ENCODE results near the gene ENPP6. TPM values are rescaled to one million over a fixed set of nuclear protein-coding genes. Genes with fewer than 3 reads are reported as not detected.
"Not testable (repeated sequence)": the region's sequence is repeated elsewhere in the genome, so short reads cannot be mapped to it uniquely, and the experiment has no call there.

ENPP6 gene
- total RNA-seq, 1 experiment from 2014 or later: not detected

GRCh38 chr4:184142121-184143000 is 75.3 kb downstream of the ENPP6 start:
- Histone ChIP-seq H3K36me3 (ENCODE audit: insufficient read depth, low read length, poor library complexity, severe bottlenecking) (no peaks in the 10 kb centered on the region), H3K4me3 (ENCODE audit: low read depth, low read length, poor library complexity, severe bottlenecking) (no peak overlapping the region), H3K4me1 (ENCODE audit: insufficient read depth, low read length, poor library complexity, severe bottlenecking) (peaks cover 3% of the 10 kb centered on the region), H3K9me3 (ENCODE audit: low read depth, low read length, poor library complexity, severe bottlenecking) (peaks cover 4% of the 10 kb centered on the region), H3K27ac (ENCODE audit: low read depth, low read length, poor library complexity, severe bottlenecking) (no peak overlapping the region), H3K27me3 (replicated peaks; ENCODE audit: insufficient read depth, low read depth, low read length, poor library complexity) (no peaks in the 10 kb centered on the region)
- intact Hi-C loops (cut with micrococcal nuclease; ENCODE audit: unreplicated experiment): no loop called here
- ChIA-PET POLR2A (ENCODE audit: low non-redundant PET) (no interaction called here), CTCF (no interaction called here)
- no TSS peak for BruUV-seq (replicated peaks)
- DNase-seq (ENCODE audit: low spot score): no peak
- TF ChIP-seq, protein P1, sequence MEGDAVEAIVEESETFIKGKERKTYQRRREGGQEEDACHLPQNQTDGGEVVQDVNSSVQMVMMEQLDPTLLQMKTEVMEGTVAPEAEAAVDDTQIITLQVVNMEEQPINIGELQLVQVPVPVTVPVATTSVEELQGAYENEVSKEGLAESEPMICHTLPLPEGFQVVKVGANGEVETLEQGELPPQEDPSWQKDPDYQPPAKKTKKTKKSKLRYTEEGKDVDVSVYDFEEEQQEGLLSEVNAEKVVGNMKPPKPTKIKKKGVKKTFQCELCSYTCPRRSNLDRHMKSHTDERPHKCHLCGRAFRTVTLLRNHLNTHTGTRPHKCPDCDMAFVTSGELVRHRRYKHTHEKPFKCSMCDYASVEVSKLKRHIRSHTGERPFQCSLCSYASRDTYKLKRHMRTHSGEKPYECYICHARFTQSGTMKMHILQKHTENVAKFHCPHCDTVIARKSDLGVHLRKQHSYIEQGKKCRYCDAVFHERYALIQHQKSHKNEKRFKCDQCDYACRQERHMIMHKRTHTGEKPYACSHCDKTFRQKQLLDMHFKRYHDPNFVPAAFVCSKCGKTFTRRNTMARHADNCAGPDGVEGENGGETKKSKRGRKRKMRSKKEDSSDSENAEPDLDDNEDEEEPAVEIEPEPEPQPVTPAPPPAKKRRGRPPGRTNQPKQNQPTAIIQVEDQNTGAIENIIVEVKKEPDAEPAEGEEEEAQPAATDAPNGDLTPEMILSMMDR (conservative IDR thresholded peaks at IDR 0.05; ENCODE audit: low read depth, low read length): no peak
- no peak for TF ChIP-seq EZH2 (IDR thresholded peaks at IDR 0.05; ENCODE audit: borderline replicate concordance, low read depth, low read length, poor library complexity, severe bottlenecking)

GRCh38 chr4:184140901-184141300 is 76.8 kb downstream of the ENPP6 start:
- H3K9me3 ChIP-seq (ENCODE audit: low read depth, low read length, poor library complexity, severe bottlenecking): peaks cover 15% of the 10 kb centered on the region
- H3K27ac ChIP-seq (ENCODE audit: low read depth, low read length, poor library complexity, severe bottlenecking); POLR2A ChIA-PET (ENCODE audit: low non-redundant PET); H3K4me3 ChIP-seq (ENCODE audit: low read depth, low read length, poor library complexity, severe bottlenecking); CTCF ChIA-PET; H3K4me1 ChIP-seq (ENCODE audit: insufficient read depth, low read length, poor library complexity, severe bottlenecking); H3K36me3 ChIP-seq (ENCODE audit: insufficient read depth, low read length, poor library complexity, severe bottlenecking); BruUV-seq (replicated peaks); intact Hi-C loops (cut with micrococcal nuclease; ENCODE audit: unreplicated experiment); H3K27me3 ChIP-seq (replicated peaks; ENCODE audit: insufficient read depth, low read depth, low read length, poor library complexity); DNase-seq (ENCODE audit: low spot score): not testable (repeated sequence)

GRCh38 chr4:184136525-184136924 is 81.1 kb downstream of the ENPP6 start:
- TF ChIP-seq, protein P1 (conservative IDR thresholded peaks at IDR 0.05; ENCODE audit: low read depth, low read length): no peak
- no peak for TF ChIP-seq EZH2 (IDR thresholded peaks at IDR 0.05; ENCODE audit: borderline replicate concordance, low read depth, low read length, poor library complexity, severe bottlenecking)
- POLR2A ChIA-PET (ENCODE audit: low non-redundant PET): no interaction called here

DNA sequence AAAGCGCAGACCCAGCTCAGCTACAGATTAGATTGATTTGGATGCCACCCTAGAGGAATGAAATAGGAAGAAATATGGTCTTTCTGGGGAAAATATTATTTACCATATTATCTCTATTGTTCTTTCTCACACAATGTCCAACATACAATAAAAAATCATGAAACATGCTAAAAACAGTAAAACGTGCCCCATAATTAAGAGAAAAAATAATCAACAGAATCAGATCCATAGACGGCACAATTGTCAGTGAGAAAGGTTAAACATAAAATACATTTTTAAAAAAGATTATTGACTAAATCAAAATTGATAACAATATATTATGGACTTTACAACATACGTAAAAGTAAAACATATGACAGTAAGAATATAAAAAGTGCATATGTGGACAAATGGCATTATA is 90.9 kb downstream of the ENPP6 start:
- Histone ChIP-seq H3K4me3 (ENCODE audit: low read depth, low read length, poor library complexity, severe bottlenecking) (no peak overlapping the region), H3K4me1 (ENCODE audit: insufficient read depth, low read length, poor library complexity, severe bottlenecking) (no peaks in the 10 kb centered on the region), H3K36me3 (ENCODE audit: insufficient read depth, low read length, poor library complexity, severe bottlenecking) (no peaks in the 10 kb centered on the region), H3K27ac (ENCODE audit: low read depth, low read length, poor library complexity, severe bottlenecking) (no peak overlapping the region), H3K27me3 (replicated peaks; ENCODE audit: insufficient read depth, low read depth, low read length, poor library complexity) (no peaks in the 10 kb centered on the region), H3K9me3 (ENCODE audit: low read depth, low read length, poor library complexity, severe bottlenecking) (no peaks in the 10 kb centered on the region)
- no TSS peak for BruUV-seq (replicated peaks)
- no peak for TF ChIP-seq EZH2 (IDR thresholded peaks at IDR 0.05; ENCODE audit: borderline replicate concordance, low read depth, low read length, poor library complexity, severe bottlenecking)
- TF ChIP-seq, protein P1 (conservative IDR thresholded peaks at IDR 0.05; ENCODE audit: low read depth, low read length): no peak
- DNase-seq (ENCODE audit: low spot score): no peak
- intact Hi-C loops (cut with micrococcal nuclease; ENCODE audit: unreplicated experiment): no loop called here
- ChIA-PET CTCF (no interaction called here), POLR2A (ENCODE audit: low non-redundant PET) (no interaction called here)

More at GRCh38 chr4:184136525-184136924, 81.1 kb downstream of the ENPP6 start:
- Histone ChIP-seq H3K27ac (ENCODE audit: low read depth, low read length, poor library complexity, severe bottlenecking) (no peak overlapping the region), H3K4me3 (ENCODE audit: low read depth, low read length, poor library complexity, severe bottlenecking) (no peak overlapping the region), H3K36me3 (ENCODE audit: insufficient read depth, low read length, poor library complexity, severe bottlenecking) (no peaks in the 10 kb centered on the region), H3K4me1 (ENCODE audit: insufficient read depth, low read length, poor library complexity, severe bottlenecking) (no peaks in the 10 kb centered on the region), H3K9me3 (ENCODE audit: low read depth, low read length, poor library complexity, severe bottlenecking) (peaks cover 19% of the 10 kb centered on the region), H3K27me3 (replicated peaks; ENCODE audit: insufficient read depth, low read depth, low read length, poor library complexity) (no peaks in the 10 kb centered on the region)
- CTCF ChIA-PET: no interaction called here
- no peak for DNase-seq (ENCODE audit: low spot score)
- intact Hi-C loops (cut with micrococcal nuclease; ENCODE audit: unreplicated experiment): no loop called here
- BruUV-seq (replicated peaks): no TSS peak
